K562 (cell line): ENCODE measurements around the gene PIK3R2. TPM values are rescaled to one million over a fixed set of nuclear protein-coding genes. Genes with fewer than 3 reads are reported as not detected.

Source experiments
- BHLHE40 ChIP-seq: IDR thresholded peaks from 2 replicates; pipeline ENCODE4 v1.6.1; 2011; ENCODE audit warnings: low read length, improper control_type of control experiment
- CBX3 ChIP-seq, 2 experiments: IDR thresholded peaks; 1 replicate in 1 of 2; 2 replicates in 1 of 2; pipeline ENCODE4 v1.6.1; 2012; ENCODE audit warnings: inconsistent platforms in 2 of 2, low read length in 2 of 2, borderline replicate concordance in 1 of 2, control low read depth in 1 of 2
- CBX8 ChIP-seq: fragments of 200-600 bp; sonication (generic); IDR thresholded peaks from 2 replicates; pipeline ENCODE4 v1.6.1; 2012; ENCODE audit warnings: borderline replicate concordance, mixed run types, low read depth, mild to moderate bottlenecking, moderate library complexity, mixed read lengths, low read length, control low read depth, inconsistent platforms; ENCODE audit not compliant: poor library complexity, severe bottlenecking; ENCODE audit errors: extremely low read depth
- ELK3 ChIP-seq: fragments of 450-650 bp; formaldehyde crosslinking; IDR thresholded peaks from 2 replicates; pipeline ENCODE4 v1.4.0; 2020; ENCODE audit warnings: mild to moderate bottlenecking
- HNRNPL ChIP-seq: fragments of 200-400 bp; formaldehyde crosslinking; IDR thresholded peaks from 2 replicates; pipeline ENCODE4 v1.6.1; 2017; ENCODE audit warnings: low read depth, mild to moderate bottlenecking, low read length
- NRF1 ChIP-seq, 2 experiments: fragments of 450-650 bp; IDR thresholded peaks in 1 of 2; conservative IDR thresholded peaks in 1 of 2; 2 replicates each; pipeline ENCODE4 v1.6.1; 2014; ENCODE audit warnings: mild to moderate bottlenecking in 2 of 2
- PBX2 ChIP-seq, 2 experiments: IDR thresholded peaks in 1 of 2; conservative IDR thresholded peaks in 1 of 2; 2 replicates each; pipeline ENCODE4 v1.6.1; 2016; ENCODE audit warnings: low read depth in 2 of 2, mild to moderate bottlenecking in 1 of 2, missing compliant biosample characterization in 1 of 2, missing genetic modification characterization in 1 of 2, moderate library complexity in 1 of 2
- POLR2G ChIP-seq: fragments of 200-400 bp; formaldehyde crosslinking; IDR thresholded peaks from 2 replicates; pipeline ENCODE4 v1.6.1; 2017; ENCODE audit warnings: low read depth, mild to moderate bottlenecking, antibody characterized with exemption, low read length, moderate library complexity
- SPI1 ChIP-seq: IDR thresholded peaks from 2 replicates; pipeline ENCODE4 v1.6.1; 2011; ENCODE audit warnings: low read depth, low read length, control low read depth, borderline replicate concordance
- SRSF3 ChIP-seq: fragments of 200-400 bp; formaldehyde crosslinking; IDR thresholded peaks from 2 replicates; pipeline ENCODE4 v1.6.1; 2016; ENCODE audit warnings: mild to moderate bottlenecking, low read length, moderate library complexity; ENCODE audit not compliant: insufficient read depth
- TFAP4 ChIP-seq: sonication (generic); formaldehyde crosslinking; IDR thresholded peaks from 2 replicates; pipeline ENCODE4 v1.8.0; 2022; ENCODE audit warnings: missing genetic modification reagents, mild to moderate bottlenecking, moderate library complexity, borderline replicate concordance
- ZBTB49 ChIP-seq: sonication (generic); formaldehyde crosslinking; IDR thresholded peaks from 2 replicates; pipeline ENCODE4 v1.8.0; 2022; ENCODE audit warnings: missing genetic modification reagents, mild to moderate bottlenecking, borderline replicate concordance
- ZHX1 ChIP-seq: fragments of 150-350 bp; conservative IDR thresholded peaks from 2 replicates; pipeline ENCODE4 v1.6.1; 2014; ENCODE audit warnings: low read length
- ZNF121 ChIP-seq: sonication (generic); formaldehyde crosslinking; conservative IDR thresholded peaks from 2 replicates; pipeline ENCODE4 v1.8.0; 2022; ENCODE audit warnings: missing genetic modification reagents
- ZNF23 ChIP-seq: fragments of 250-450 bp; sonication (Bioruptor Pico); IDR thresholded peaks from 2 replicates; pipeline ENCODE4 v1.4.0; 2020; ENCODE audit warnings: mild to moderate bottlenecking
- ZNF511 ChIP-seq: sonication (generic); formaldehyde crosslinking; IDR thresholded peaks from 2 replicates; pipeline ENCODE4 v1.8.0; 2022; ENCODE audit warnings: mild to moderate bottlenecking, missing genetic modification reagents
- ZSCAN29 ChIP-seq: fragments of 450-650 bp; IDR thresholded peaks from 2 replicates; pipeline ENCODE4 v1.6.1; 2017
- polyA plus RNA-seq, 8 experiments: library from polyadenylated mRNA; depleted of rRNA in 4 of 8; stranded (reverse) in 5 of 8; unstranded in 3 of 8; fragments of >200 nt; fragmentation: Nextera tagmentation in 2 of 8; fragmentation: Illumina TruSeq in 1 of 8; extraction: Ambion mirVana in 2 of 8; extraction: Trizol in 1 of 8; gene quantifications; 2 replicates each; pipeline versions ENCODE4 v1.2.1 to v1.2.3, GENCODE V29; 2011 to 2014; ENCODE audit warnings: inconsistent platforms in 1 of 8, missing spikeins in 1 of 8
- total RNA-seq, 7 experiments: library from RNA; depleted of rRNA in 6 of 7; stranded (reverse); fragments of >200 nt in 6 of 7; fragmentation: Illumina TruSeq in 2 of 7; extraction: Trizol in 2 of 7; gene quantifications; 2 replicates each; pipeline versions ENCODE4 v1.2.1 to v1.2.3, GENCODE V29; 2011 to 2021; ENCODE audit warnings: low replicate concordance in 1 of 7

PIK3R2 gene
- total and polyA plus RNA-seq, 9 of the 15 experiments (the other 6 are each of a cell fraction or from before 2014, with no cell fraction given) = 0.39 to 37.9 (median 5.3) TPM

GRCh38 chr19:18152442-18152816 lies 534 bp upstream of the PIK3R2 start (continued):
- peak; percentile 60 for TF ChIP-seq POLR2G
- no peak for TF ChIP-seq ZBTB49
- no peak for TF ChIP-seq CBX3 (IDR thresholded peaks at IDR 0.05; ENCODE audit: borderline replicate concordance in 1 of 2, low read length in 2 of 2)
- no peak for TF ChIP-seq BHLHE40
- no peak for TF ChIP-seq ZHX1
- TF ChIP-seq TFAP4 (CRISPR knock-in tag) = peak; percentile 86
- peak; percentile 99 for TF ChIP-seq SPI1
- no peak for TF ChIP-seq PBX2 (CRISPR knock-in tag; IDR thresholded peaks at IDR 0.05; ENCODE audit: low read depth)
- no peak for TF ChIP-seq PBX2 (tag; conservative IDR thresholded peaks at IDR 0.05; ENCODE audit: low read depth)
- TF ChIP-seq ZNF23 (CRISPR knock-in tag) = no peak
- TF ChIP-seq ELK3 (CRISPR knock-in tag) = 0 out of 2 replicates have a peak, but pooled peaks have one; percentile 46
- peak; percentile 99 for TF ChIP-seq ZNF121 (CRISPR knock-in tag)
- TF ChIP-seq ZSCAN29 = no peak
- no peak for TF ChIP-seq SRSF3
- TF ChIP-seq NRF1 (conservative IDR thresholded peaks at IDR 0.05 in 1 of 2, IDR thresholded peaks at IDR 0.05 in 1 of 2) = no peak; a peak in 1 of 4 replicates
- no peak for TF ChIP-seq ZNF511 (CRISPR knock-in tag)
- TF ChIP-seq HNRNPL = no peak
- no peak for TF ChIP-seq CBX8
